ENCODE measurements around the gene PRAMEF13. TPM values are rescaled to one million over a fixed set of nuclear protein-coding genes. Genes with fewer than 3 reads are reported as not detected.
"Not testable (repeated sequence)": the region's sequence is repeated elsewhere in the genome, so short reads cannot be mapped to it uniquely, and the experiment has no call there.

Gene PRAMEF13
- total RNA-seq (not detected), total RNA-seq (0 reads per million in 2 donors)

- not testable (repeated sequence) for ATAC-seq; H3K4me3 Mint-ChIP-seq; H3K9me3 ChIP-seq (ENCODE audit: control insufficient read depth, low read length, poor library complexity, severe bottlenecking); H3K27ac Mint-ChIP-seq; H3K4me1 Mint-ChIP-seq; H3K36me3 Mint-ChIP-seq (ENCODE audit: low read depth); H3K27me3 Mint-ChIP-seq; DNase-seq
Measured at GRCh38 chr1:13201309-13201708, at the start of gene PRAMEF13. Gene PRAMEF13 (minus strand): TSS chr1:13201409. CDS start chr1:13199589, 1,820 bp downstream.

- DNase-seq; H3K4me3 Mint-ChIP-seq; H3K4me1 Mint-ChIP-seq; H3K36me3 Mint-ChIP-seq (ENCODE audit: low read depth); ATAC-seq; H3K9me3 ChIP-seq (ENCODE audit: control insufficient read depth, low read length, poor library complexity, severe bottlenecking); H3K27ac Mint-ChIP-seq: not testable (repeated sequence)
- peaks cover 34% of the 10 kb centered on the region for H3K27me3 Mint-ChIP-seq
Measured at GRCh38 chr1:13247122-13247521, 45.9 kb upstream of the PRAMEF13 start.

GRCh38 chr1:13246554-13246871 lies 45.3 kb upstream of the PRAMEF13 start:
- not testable (repeated sequence) for H3K4me1 Mint-ChIP-seq; DNase-seq; H3K4me3 Mint-ChIP-seq; H3K9me3 ChIP-seq (ENCODE audit: control insufficient read depth, low read length, poor library complexity, severe bottlenecking); H3K27ac Mint-ChIP-seq; H3K36me3 Mint-ChIP-seq (ENCODE audit: low read depth); ATAC-seq
- peaks cover 36% of the 10 kb centered on the region for H3K27me3 Mint-ChIP-seq

- H3K4me3 Mint-ChIP-seq; H3K9me3 ChIP-seq (ENCODE audit: control insufficient read depth, low read length, poor library complexity, severe bottlenecking); DNase-seq; H3K36me3 Mint-ChIP-seq (ENCODE audit: low read depth); H3K4me1 Mint-ChIP-seq; H3K27ac Mint-ChIP-seq; ATAC-seq: not testable (repeated sequence)
- H3K27me3 Mint-ChIP-seq, result peaks cover 41% of the 10 kb centered on the region
Measured at GRCh38 chr1:13245841-13246553, 44.8 kb upstream of the PRAMEF13 start.

- H3K9me3 ChIP-seq (ENCODE audit: control insufficient read depth, low read length, poor library complexity, severe bottlenecking); H3K36me3 Mint-ChIP-seq (ENCODE audit: low read depth); ATAC-seq; H3K27ac Mint-ChIP-seq; H3K4me3 Mint-ChIP-seq; DNase-seq; H3K4me1 Mint-ChIP-seq: not testable (repeated sequence)
- H3K27me3 Mint-ChIP-seq, result peaks cover 62% of the 10 kb centered on the region
Measured at GRCh38 chr1:13243536-13244263, 42.5 kb upstream of the PRAMEF13 start.

GRCh38 chr1:13239633-13240032 lies 38.4 kb upstream of the PRAMEF13 start:
- H3K27ac Mint-ChIP-seq; H3K36me3 Mint-ChIP-seq (ENCODE audit: low read depth); H3K9me3 ChIP-seq (ENCODE audit: control insufficient read depth, low read length, poor library complexity, severe bottlenecking); H3K4me1 Mint-ChIP-seq; H3K4me3 Mint-ChIP-seq; DNase-seq; ATAC-seq: not testable (repeated sequence)
- peaks cover 68% of the 10 kb centered on the region for H3K27me3 Mint-ChIP-seq

- not testable (repeated sequence) for H3K36me3 Mint-ChIP-seq (ENCODE audit: low read depth); DNase-seq; H3K4me1 Mint-ChIP-seq; H3K27ac Mint-ChIP-seq; ATAC-seq; H3K4me3 Mint-ChIP-seq; H3K9me3 ChIP-seq (ENCODE audit: control insufficient read depth, low read length, poor library complexity, severe bottlenecking)
- H3K27me3 Mint-ChIP-seq, result peaks cover 67% of the 10 kb centered on the region
Measured at GRCh38 chr1:13237572-13237971, 36.4 kb upstream of the PRAMEF13 start.

- not testable (repeated sequence) for H3K4me3 Mint-ChIP-seq; ATAC-seq; H3K9me3 ChIP-seq (ENCODE audit: control insufficient read depth, low read length, poor library complexity, severe bottlenecking); DNase-seq; H3K4me1 Mint-ChIP-seq; H3K27ac Mint-ChIP-seq; H3K36me3 Mint-ChIP-seq (ENCODE audit: low read depth)
- H3K27me3 Mint-ChIP-seq, result peaks cover 51% of the 10 kb centered on the region
Measured at GRCh38 chr1:13234057-13234456, 32.8 kb upstream of the PRAMEF13 start.

- H3K4me1 Mint-ChIP-seq; H3K36me3 Mint-ChIP-seq (ENCODE audit: low read depth); H3K9me3 ChIP-seq (ENCODE audit: control insufficient read depth, low read length, poor library complexity, severe bottlenecking); ATAC-seq; H3K4me3 Mint-ChIP-seq; DNase-seq; H3K27ac Mint-ChIP-seq: not testable (repeated sequence)
- H3K27me3 Mint-ChIP-seq, result peaks cover 38% of the 10 kb centered on the region
Measured at GRCh38 chr1:13232056-13232455, 30.8 kb upstream of the PRAMEF13 start.

- H3K4me3 Mint-ChIP-seq; H3K4me1 Mint-ChIP-seq; ATAC-seq; H3K9me3 ChIP-seq (ENCODE audit: control insufficient read depth, low read length, poor library complexity, severe bottlenecking); DNase-seq; H3K27ac Mint-ChIP-seq; H3K36me3 Mint-ChIP-seq (ENCODE audit: low read depth): not testable (repeated sequence)
- H3K27me3 Mint-ChIP-seq, result peaks cover 34% of the 10 kb centered on the region
Measured at GRCh38 chr1:13231061-13231750, 30.0 kb upstream of the PRAMEF13 start.

- not testable (repeated sequence) for ATAC-seq; H3K4me3 Mint-ChIP-seq; H3K9me3 ChIP-seq (ENCODE audit: control insufficient read depth, low read length, poor library complexity, severe bottlenecking); H3K36me3 Mint-ChIP-seq (ENCODE audit: low read depth); H3K4me1 Mint-ChIP-seq; H3K27ac Mint-ChIP-seq; DNase-seq
- peaks cover 35% of the 10 kb centered on the region for H3K27me3 Mint-ChIP-seq
Measured at GRCh38 chr1:13230601-13231000, 29.4 kb upstream of the PRAMEF13 start.

- peaks cover 35% of the 10 kb centered on the region for H3K27me3 Mint-ChIP-seq
- H3K27ac Mint-ChIP-seq; H3K36me3 Mint-ChIP-seq (ENCODE audit: low read depth); H3K4me3 Mint-ChIP-seq; DNase-seq; H3K4me1 Mint-ChIP-seq; H3K9me3 ChIP-seq (ENCODE audit: control insufficient read depth, low read length, poor library complexity, severe bottlenecking); ATAC-seq: not testable (repeated sequence)
Measured at GRCh38 chr1:13230096-13230495, 28.9 kb upstream of the PRAMEF13 start.

- H3K9me3 ChIP-seq (ENCODE audit: control insufficient read depth, low read length, poor library complexity, severe bottlenecking), result no peaks in the 10 kb centered on the region
- Mint-ChIP-seq H3K27ac (no peak overlapping the region), H3K4me1 (no peaks in the 10 kb centered on the region), H3K27me3 (peaks cover 37% of the 10 kb centered on the region), H3K4me3 (no peak overlapping the region), H3K36me3 (ENCODE audit: low read depth) (no peaks in the 10 kb centered on the region)
- no peak for DNase-seq
- no peak for ATAC-seq
Measured at GRCh38 chr1:13228343-13228781, 27.2 kb upstream of the PRAMEF13 start.
